SHP77 (cell line): ENCODE measurements around the gene ALS2CL.

Experiments used
- DNase-seq, 2 experiments: peaks; one replicate each; lab custom pipeline; 2025; lab: John Stamatoyannopoulos, UW

Gene ALS2CL

DNA sequence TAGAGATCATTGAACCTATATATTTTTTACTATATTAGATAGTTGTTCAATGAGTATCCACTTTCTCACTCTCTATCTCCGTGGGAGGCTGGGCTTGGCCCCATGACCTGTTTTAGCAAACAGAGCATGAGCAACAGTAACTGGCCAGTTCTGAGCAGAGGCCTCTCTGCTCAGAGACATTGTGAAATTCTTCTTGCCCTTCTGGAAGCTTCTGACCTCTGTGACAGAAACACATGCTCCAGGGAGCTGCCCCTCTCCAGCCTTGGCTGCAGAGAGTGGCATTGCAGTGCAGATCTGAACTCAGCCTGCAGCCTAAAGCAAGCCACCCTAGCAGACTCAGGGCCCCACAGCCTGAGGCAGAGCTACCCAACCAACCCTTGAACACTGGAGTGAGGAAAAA lies 60.7 kb downstream of the ALS2CL start:
- no peak for DNase-seq

- peak; percentile 68 to 77 for DNase-seq
These were observed 63.6 kb downstream of the ALS2CL start for GRCh38 chr3:46629551-46630517.

DNA sequence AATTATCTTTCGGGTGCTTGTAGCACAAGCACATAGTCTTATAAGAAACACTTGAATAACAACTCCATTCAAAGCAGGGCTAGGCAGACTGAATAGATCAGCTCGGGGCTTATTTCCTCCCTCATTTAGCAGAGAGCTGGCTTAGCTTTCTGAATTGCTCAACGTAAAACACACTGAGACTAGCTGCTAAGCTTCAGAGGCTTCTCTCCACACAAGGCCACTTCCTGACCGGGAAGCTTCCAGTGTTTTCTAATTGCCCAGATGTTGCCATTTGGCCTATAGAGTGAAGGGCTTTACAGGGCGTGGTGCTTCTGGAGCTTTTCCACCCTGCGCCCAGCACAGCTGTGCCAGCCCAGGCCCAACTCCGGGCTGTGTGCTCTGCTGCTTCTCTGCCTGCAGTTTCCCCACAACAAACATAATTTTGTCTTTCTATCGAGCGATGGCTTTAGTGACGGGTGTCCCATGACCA lies 64.5 kb downstream of the ALS2CL start:
- DNase-seq: no peak

DNA sequence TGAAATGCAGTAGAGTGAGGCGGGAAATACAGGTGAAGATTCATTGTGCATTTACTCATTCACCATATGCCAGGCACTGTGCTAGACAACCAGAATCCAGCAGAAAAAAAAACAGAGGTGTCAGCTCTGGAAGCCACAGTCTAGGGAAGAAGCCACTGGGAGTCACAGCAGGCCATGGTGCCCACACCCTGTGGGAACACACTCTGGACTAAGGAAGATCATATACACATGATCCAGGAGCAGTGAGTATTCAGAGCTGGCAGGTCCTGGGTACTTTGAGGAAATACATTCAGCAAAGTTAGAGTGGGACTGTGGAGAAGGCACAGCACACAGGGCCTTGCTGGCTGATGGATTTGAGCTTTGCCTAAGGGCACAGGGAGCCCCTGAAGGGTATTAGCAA lies 66.4 kb downstream of the ALS2CL start:
- no peak for DNase-seq

- DNase-seq: no peak
These were observed 67.4 kb downstream of the ALS2CL start for GRCh38 chr3:46626039-46626438.

GRCh38 chr3:46624975-46625490 lies 68.4 kb downstream of the ALS2CL start:
- no peak for DNase-seq

DNA sequence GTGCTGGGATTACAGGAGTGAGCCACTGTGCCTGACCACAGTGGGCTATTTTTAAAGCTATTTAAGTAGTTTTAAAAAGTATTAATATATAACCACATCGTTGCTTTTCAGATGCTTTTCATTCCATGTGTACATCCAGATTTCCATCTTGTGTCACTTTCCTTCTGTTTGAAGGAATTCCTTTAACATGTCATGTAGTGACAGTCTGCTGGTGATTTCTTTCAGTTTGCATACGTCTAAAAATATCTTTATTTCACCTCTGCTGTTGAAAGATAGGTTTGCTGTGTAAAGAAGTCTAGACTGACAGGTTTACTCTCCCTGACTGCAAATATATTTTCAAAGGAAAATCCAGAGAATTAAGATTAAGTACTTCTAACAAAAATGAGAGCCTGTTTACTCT lies 68.9 kb downstream of the ALS2CL start:
- DNase-seq: no peak

GRCh38 chr3:46619845-46620778 lies 73.4 kb downstream of the ALS2CL start:
- DNase-seq: no peak
